ENCODE results near the gene PHB1. TPM values are rescaled to one million over a fixed set of nuclear protein-coding genes. Genes with fewer than 3 reads are reported as not detected.
"Not testable (repeated sequence)": the region's sequence is repeated elsewhere in the genome, so short reads cannot be mapped to it uniquely, and the experiment has no call there.

Gene PHB1
- total RNA-seq, 1 experiment from 2014 or later: 268 TPM

DNA sequence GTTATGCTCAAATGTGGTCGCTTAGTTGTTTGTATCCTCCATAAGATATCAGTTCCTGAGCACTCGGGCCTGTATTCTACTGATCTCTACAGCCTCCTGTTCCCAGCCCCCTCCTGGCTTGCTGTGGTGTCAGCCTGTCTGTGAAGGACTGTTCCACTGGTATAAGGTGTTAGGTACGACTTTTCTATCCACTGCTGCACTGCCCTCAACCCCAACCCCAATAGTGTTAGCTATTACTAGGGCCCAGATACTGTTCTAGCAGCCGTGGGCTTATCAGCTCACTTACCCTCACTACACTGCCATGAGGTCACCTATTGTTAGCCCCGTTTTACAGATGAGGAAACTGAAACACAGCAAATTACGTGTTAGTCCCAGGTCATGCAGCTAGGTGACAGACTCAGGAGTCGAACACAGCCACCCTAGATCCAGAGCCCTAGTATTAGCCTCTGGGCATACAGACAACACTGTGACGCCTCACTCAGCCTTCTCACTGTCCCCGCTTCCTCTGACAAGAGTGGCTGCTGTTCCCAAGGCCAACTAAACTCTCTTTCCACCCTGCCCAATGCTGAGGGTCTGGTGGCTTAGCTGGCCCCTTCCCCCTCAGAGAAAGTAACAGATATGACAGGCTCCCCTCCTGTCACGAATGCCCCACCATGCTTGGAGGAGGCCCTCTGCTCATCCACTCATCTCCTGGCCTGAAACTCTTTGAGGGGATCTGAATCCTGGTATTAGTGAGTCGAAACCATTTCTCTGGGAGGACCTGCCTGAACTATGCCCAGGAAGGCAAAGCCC lies 27.0 kb downstream of the PHB1 start:
- DNase-seq (ENCODE audit: low spot score): no peak
- in situ Hi-C loops (cut with HindIII; ENCODE audit: low sequenced_read_pairs): no loop called here

DNA sequence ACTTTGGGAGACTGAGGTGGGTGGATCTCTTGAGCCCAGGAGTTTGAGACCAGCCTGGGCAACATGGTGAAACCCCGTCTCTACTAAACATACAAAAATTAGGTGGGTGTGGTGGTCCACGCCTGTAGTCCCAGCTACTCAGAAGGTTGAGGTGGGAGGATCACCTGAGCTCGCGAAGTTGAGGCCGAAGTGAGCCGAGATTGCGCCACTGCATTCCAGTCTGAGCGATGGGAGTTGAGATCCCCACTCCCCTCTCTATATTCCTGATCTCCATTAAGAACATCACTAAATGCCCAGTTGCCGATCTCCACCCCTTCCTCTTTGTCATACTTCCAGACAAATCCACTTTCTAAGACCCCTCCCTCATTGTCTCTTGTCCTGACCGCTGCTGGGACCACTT lies 28.3 kb downstream of the PHB1 start:
- in situ Hi-C loops (cut with HindIII; ENCODE audit: low sequenced_read_pairs): no loop called here
- DNase-seq (ENCODE audit: low spot score): no peak

DNA sequence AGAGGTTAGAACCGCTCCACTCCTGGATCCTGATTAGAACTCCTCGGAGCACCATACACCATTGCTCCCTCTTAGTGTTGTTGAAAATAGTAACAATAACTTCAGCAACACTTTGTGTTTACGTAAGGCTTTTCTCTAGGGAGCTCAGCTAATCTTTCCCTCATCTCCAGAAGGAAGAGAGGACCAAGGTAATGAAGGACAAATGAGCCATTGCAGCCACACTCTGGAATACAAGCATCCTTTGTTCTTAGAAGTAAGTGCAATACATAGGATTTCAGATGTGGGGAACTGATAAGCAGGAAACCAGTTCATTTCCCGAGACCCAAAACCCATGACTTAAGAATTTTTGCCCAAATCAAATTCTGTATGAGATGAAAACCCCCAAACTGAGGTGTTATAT lies 29.7 kb downstream of the PHB1 start:
- in situ Hi-C loops (cut with HindIII; ENCODE audit: low sequenced_read_pairs): no loop called here
- DNase-seq (ENCODE audit: low spot score): no peak

DNA sequence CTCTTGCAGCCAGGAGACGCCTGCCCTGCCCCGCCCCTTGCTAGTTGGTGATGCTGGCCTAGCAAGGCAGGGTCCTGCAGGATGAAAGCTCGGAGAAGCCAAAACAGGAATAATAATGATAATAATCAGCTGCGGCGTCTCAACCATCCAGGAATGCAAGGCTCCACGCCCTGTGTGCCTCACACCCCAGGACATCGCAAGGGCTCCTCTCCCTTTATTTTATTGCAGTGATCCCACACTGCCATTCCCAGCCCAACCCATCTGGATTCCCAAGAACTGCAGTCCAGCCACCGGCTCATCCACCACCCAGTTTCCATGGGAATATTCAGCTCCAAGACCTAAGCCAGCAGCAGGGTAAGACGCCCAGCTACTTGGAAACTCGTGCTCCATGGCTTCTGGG lies 31.6 kb downstream of the PHB1 start:
- no peak for DNase-seq (ENCODE audit: low spot score)
- in situ Hi-C loops (cut with HindIII; ENCODE audit: low sequenced_read_pairs): no loop called here

DNA sequence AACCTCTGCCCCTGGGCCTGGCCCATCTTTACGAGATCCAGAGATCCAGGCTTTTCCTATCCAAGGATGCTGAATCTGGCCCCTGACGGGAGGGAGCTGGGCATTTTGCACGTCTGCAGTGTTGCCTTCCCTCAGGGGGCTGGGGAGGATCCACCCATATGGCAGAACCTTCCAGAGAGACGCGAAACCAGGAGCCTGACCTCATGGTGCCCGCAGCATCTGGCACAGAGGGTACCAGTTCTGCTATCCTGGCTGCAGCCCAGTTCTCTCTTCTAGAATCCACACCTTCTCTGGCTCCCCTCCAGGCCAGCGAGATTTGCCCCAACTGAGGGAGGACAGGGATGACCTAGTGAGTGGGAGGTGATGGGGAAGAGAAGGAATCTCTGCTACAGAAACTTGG lies 32.1 kb downstream of the PHB1 start:
- no peak for DNase-seq (ENCODE audit: low spot score)
- in situ Hi-C loops (cut with HindIII; ENCODE audit: low sequenced_read_pairs): no loop called here

DNA sequence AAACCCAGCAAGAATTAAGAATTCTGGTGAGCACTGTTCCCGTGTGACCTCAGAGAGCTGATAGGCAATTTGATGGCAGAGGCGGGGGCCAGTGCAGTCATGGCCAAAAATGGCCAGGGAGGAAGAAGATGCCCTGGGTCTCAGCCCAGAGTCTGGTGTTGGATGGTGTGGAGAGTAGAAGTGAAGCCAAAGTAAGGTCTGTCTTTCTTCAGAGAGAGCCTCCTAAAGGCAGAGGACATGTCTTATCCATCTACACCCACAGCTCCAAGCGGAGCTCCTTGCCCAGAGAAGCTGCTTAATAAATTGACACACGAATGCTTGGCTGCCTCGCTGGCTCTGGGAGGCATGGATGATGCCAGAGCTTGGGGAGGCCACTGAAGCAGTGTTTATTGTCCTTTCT lies 32.9 kb downstream of the PHB1 start:
- in situ Hi-C loops (cut with HindIII; ENCODE audit: low sequenced_read_pairs): no loop called here

DNA sequence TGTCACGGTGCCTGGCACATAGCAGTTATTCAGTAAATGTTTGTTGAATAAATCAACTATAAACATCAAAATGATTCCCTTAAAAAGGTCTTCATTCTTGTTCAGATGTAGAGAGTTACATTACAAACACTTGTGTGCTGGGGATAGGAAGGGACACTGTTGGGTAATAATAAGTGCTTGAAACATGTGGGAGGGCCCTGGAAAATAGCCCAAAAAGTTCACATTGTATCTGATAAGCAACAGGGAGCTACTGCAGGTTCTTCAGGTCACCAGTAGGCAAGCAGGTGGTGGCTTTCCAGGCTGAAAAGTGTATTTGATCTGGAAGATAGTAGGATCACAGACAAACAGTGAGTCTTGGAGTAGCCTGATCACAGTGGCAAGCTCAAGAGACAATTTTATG lies 33.6 kb downstream of the PHB1 start:
- in situ Hi-C loops (cut with HindIII; ENCODE audit: low sequenced_read_pairs): no loop called here
- DNase-seq (ENCODE audit: low spot score): no peak

More for the DNA sequence above, 32.9 kb downstream of the PHB1 start:
- DNase-seq (ENCODE audit: low spot score): no peak

DNA sequence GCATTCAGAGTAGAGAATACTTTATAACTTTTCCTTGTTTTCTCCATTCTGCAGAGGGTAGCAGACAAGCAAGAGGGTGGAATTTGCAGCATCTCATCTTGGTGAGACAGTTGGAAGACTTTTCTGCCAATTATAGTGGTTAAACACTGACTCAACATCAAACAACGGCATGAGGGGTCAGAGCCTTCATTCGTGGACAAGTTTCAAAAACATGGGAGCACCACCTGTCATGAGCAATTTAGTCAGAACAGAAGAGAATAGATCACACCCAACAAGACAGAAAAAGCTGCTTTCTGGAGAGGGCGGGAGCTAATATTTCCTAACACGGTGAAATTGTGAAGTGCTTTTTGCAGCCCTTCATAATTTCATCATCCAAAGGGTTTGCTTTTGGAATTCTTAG lies 34.8 kb downstream of the PHB1 start:
- DNase-seq (ENCODE audit: low spot score): no peak
- in situ Hi-C loops (cut with HindIII; ENCODE audit: low sequenced_read_pairs): no loop called here

DNA sequence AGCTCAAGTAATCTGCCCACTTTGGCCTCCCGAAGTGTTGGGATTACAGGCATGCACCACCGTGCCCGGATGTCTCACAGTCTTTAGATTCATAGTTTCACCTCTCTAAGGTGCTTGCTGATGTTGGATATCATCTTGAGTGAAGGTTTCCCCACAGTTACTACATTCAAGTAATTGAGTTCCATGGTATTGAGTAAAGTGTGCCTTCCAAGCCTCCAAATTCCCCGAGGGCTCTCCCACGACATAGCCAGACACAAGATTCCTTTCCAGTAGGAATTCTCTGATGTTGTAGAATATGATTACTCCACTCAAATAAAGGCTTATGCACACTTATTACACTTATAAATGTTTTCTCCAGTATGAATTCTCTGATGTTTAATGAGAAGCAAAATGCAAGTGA lies 36.4 kb downstream of the PHB1 start:
- no peak for DNase-seq (ENCODE audit: low spot score)
- in situ Hi-C loops (cut with HindIII; ENCODE audit: low sequenced_read_pairs): no loop called here

DNA sequence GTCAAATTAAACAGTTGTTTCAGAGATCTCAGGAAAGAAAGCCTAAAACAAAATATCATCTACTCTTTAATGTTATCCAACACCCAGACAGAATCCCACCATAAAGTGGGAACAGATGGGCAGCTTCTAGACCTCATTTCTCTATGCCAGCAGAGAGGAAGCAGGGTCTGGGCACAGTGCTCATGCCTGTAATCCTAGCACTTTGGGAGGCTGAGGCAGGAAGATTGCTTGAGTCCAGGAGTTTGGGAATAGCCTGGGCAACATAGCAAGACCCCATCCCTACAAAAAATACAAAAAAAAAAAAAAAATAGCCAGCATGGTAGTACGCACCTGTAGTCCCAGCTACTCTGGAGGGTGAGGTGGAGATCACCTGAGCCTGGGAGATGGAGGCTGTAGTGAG lies 39.1 kb downstream of the PHB1 start:
- DNase-seq (ENCODE audit: low spot score): no peak
- in situ Hi-C loops (cut with HindIII; ENCODE audit: low sequenced_read_pairs): no loop called here

DNA sequence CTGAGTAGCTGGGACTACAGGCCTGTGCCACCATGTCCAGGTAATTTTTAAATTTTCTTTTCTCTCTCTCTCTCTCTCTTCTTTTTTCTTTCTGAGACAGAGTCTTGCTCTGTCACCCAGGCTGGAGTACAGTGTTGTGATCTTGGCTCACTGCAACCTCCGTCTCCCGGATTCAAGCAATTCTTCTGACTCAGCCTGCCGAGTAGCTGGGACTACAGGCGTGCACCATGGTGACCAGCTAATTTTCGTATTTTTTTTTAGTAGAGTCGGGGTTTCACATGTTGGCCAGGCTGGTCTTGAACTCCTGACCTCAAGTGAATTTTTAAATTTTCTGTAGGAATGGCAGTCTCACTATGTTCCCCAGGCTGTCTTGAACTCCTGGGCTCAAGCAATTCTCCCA lies 41.6 kb downstream of the PHB1 start:
- in situ Hi-C loops (cut with HindIII; ENCODE audit: low sequenced_read_pairs): no loop called here
- DNase-seq (ENCODE audit: low spot score): no peak

DNA sequence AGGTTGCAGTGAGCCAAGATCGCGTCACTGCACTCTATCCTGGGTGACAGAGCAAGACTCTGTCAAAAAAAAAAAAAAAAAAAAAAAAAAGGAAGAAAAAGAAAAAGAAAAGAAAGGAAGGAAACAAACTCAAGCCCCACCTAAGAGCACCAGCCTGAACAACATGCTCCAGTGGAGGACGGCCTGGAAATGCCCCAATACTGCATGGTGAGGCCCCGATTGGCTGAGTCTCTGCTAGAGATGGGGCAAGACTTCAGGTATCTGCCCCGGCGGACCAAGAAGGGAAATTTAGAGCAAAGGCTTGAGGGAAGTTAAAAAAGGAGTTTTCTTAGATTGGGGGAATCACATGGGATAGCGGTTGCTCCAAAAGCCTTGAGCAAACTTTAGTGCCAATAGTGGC lies 42.3 kb downstream of the PHB1 start:
- in situ Hi-C loops (cut with HindIII; ENCODE audit: low sequenced_read_pairs): no loop called here
- DNase-seq (ENCODE audit: low spot score): no peak

DNA sequence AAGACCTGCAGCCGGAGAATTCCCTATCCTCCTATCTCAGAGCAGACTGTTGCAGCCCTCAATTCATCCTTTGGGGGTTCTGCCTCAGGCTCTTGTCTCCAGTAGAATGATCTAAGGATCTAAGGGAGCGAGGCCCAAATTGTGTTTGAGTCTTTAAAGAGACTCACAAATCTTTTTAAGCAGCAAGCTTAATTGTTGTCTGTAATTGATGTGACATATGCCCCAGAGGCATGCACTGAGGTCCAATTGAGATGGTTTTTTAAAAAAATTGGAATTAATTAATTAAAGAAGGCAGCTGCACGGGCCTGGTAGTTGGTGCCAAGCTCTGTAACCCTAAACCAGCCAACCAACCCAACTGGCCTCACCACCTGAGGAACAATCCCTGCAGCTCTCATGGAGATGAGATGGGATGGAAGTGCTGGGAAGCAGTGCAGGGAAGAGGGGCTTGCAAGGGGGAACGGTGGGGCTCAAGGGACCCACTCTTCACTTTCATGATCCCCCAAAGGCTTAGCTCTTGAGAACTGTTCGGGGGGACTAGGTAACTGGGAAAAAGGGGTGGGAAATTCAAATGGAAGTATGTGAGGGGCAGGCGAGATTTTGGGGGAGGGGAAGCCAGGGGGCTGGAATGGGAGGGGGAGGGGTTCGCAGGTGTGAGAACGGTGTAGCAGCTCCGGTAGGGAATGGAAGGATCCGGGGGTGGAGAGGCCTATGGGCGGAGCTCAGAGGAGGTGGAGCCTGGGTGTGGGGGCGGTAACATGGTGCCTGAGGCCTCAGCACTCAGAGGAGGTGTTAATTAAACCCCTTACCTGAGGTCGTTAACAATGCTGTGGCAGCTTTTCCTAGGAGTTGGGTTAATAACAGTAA lies 43.5 kb downstream of the PHB1 start:
- no peak for DNase-seq (ENCODE audit: low spot score)
- in situ Hi-C loops (cut with HindIII; ENCODE audit: low sequenced_read_pairs): no loop called here

DNA sequence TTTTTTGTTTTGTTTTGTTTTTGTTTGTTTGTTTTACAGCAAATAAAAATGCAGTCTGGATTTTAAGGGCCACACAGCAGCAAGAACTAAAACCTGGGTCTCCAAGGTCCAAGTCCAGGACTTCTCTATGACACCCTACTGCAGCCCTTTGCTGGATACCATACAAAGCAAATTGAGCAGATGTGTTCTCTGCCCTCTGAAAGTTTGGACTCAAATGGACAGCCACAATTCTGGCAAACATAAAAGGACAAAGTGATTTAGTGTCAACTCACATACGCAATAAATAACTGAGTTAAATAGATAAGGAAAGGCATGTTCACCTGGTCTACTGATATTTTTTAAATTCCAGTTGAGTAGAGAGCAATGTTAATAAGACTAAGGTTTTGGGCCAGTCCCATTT lies 44.9 kb downstream of the PHB1 start:
- in situ Hi-C loops (cut with HindIII; ENCODE audit: low sequenced_read_pairs): no loop called here
- no peak for DNase-seq (ENCODE audit: low spot score)

DNA sequence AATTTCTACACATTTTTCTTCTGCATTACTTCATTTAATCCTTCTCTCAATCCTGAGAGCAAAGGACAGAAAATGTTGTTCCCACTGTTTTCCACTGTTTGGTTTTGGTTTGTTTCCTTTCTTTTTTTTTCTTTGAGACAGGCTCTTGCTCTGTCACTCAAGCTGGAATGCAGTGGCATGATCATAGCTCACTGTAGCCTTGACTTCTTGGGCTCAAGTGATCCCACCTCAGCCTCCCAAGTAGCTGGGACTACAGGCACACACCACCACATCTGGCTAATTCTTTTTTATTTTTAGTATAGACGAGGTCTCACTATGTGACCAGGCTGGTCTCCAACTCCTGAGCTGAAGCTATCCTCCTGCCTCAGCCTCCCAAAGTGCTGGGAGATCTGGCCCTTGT lies 45.6 kb downstream of the PHB1 start:
- in situ Hi-C loops (cut with HindIII; ENCODE audit: low sequenced_read_pairs): no loop called here
- no peak for DNase-seq (ENCODE audit: low spot score)

DNA sequence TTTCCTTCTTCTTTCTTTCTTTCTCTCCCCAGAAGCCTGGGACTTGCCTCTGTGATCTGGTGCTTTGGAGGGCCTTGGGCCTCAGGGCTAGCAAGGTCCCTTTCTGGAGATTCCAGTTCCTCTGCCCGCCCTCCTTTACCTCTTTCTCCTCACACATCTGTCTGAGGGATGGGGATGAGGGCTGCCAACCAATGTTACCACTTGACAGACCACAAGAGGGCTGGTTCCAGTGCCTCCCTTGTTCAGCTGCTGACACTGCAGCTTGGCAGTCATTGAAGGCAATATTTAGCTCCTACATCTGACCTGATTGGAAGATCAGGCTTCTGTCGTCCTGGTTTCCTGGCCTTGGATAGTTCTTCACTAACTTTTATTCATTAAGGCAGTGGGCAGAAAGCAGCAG lies 49.0 kb downstream of the PHB1 start:
- in situ Hi-C loops (cut with HindIII; ENCODE audit: low sequenced_read_pairs): no loop called here
- peak; percentile 25 for DNase-seq (ENCODE audit: low spot score)

DNA sequence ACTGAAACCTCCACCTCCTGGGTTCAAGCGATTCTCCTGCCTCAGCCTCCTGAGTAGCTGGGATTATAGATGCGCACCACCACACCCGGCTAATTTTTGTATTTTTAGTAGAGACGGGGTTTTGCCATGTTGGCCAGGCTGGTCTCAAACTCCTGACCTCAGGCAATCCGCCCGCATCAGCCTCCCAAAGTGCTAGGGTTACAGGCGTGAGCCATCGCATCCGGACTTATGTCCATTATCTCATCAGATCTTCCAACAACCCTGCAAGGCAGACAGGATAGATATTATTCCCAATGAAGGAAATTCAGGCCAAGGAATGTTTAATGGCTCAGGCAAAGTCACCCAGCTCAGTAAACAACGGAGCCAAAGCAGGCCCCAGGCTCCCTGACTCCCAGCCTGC lies 49.6 kb downstream of the PHB1 start:
- in situ Hi-C loops (cut with HindIII; ENCODE audit: low sequenced_read_pairs); DNase-seq (ENCODE audit: low spot score): not testable (repeated sequence)

DNA sequence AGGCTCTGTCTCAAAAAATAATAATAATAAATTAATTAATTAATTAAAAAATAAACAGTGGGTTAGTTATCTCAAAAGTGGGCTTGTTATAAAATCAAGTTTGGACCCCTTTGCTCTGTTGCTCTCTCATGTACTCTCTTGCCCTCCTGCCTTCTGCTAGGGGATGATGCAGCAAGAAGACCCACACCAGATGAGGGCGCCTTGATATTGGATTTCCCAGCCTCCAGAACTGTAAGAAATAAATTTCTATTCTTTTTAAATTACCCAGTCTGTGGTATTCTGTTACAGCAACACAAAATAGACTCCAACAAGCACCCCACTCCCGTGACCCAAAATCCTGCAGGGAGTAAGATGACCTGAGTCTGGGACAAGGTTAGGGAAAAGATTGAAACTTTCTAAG lies 50.6 kb downstream of the PHB1 start:
- DNase-seq (ENCODE audit: low spot score): no peak
- in situ Hi-C loops (cut with HindIII; ENCODE audit: low sequenced_read_pairs): no loop called here

DNA sequence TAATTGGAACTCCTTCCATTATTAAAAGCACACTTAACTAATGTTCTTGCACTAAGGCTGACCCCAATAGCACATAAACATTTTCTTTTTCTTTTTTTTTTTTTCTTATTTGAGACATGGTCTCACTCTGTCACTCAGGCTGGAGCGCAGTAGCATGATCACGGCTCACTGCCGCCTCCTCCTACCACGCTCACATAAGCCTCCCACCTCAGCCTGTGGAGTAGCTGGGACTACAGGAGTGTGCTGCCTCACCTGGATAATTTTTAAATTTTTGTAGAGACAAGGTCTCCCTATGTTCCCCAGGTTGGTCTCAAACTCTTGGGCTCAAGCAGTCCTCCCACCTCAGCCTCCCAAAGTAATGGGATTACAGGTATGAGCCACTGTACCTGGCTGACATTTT lies 51.4 kb downstream of the PHB1 start:
- no peak for DNase-seq (ENCODE audit: low spot score)
- in situ Hi-C loops (cut with HindIII; ENCODE audit: low sequenced_read_pairs): no loop called here

DNA sequence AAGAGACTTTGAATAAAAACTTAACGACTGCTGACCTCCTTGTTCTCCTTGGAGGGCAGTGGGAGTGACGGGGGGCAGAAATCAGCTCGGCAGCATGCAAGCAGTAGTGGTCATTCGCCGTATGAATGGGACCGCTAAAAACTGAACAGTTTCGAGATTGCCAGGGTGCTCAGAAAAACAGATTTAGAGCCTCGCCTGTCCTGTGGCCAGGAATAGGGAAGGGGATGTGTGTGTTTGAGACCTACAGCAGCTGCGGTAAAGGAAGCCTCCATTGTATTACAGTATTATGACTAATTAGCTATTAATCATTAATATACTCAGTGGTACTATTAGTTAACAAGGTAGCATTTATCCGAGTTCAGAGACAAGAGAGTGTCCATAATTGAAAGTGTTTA lies 52.0 kb downstream of the PHB1 start:
- no peak for DNase-seq (ENCODE audit: low spot score)
- in situ Hi-C loops (cut with HindIII; ENCODE audit: low sequenced_read_pairs): no loop called here

Data from G401 (cell line).